ENCODE measurements around the gene GFI1.

The GFI1 gene

GRCh38 chr1:92459871-92460320 lies 26.8 kb downstream of the GFI1 start:
- no peak for DNase-seq (ENCODE audit: low spot score)
- no peak for TF ChIP-seq CTCF (IDR thresholded peaks at IDR 0.05; ENCODE audit: extremely low read depth, missing control alignments)

GRCh38 chr1:92458146-92458545 lies 28.6 kb downstream of the GFI1 start:
- no peak for TF ChIP-seq CTCF (IDR thresholded peaks at IDR 0.05; ENCODE audit: extremely low read depth, missing control alignments)

GRCh38 chr1:92447976-92448375 lies 38.7 kb downstream of the GFI1 start:
- DNase-seq (ENCODE audit: low spot score): no peak
- TF ChIP-seq CTCF (IDR thresholded peaks at IDR 0.05; ENCODE audit: extremely low read depth, missing control alignments): no peak

More at GRCh38 chr1:92458146-92458545, 28.6 kb downstream of the GFI1 start:
- DNase-seq (ENCODE audit: low spot score): no peak

GRCh38 chr1:92447033-92447681 lies 39.6 kb downstream of the GFI1 start:
- TF ChIP-seq CTCF (IDR thresholded peaks at IDR 0.05; ENCODE audit: extremely low read depth, missing control alignments): no peak
- DNase-seq (ENCODE audit: low spot score): no peak

GRCh38 chr1:92446546-92446945 lies 40.2 kb downstream of the GFI1 start:
- no peak for TF ChIP-seq CTCF (IDR thresholded peaks at IDR 0.05; ENCODE audit: extremely low read depth, missing control alignments)
- no peak for DNase-seq (ENCODE audit: low spot score)

GRCh38 chr1:92445865-92446264 lies 40.9 kb downstream of the GFI1 start:
- DNase-seq (ENCODE audit: low spot score): no peak
- no peak for TF ChIP-seq CTCF (IDR thresholded peaks at IDR 0.05; ENCODE audit: extremely low read depth, missing control alignments)

- no peak for TF ChIP-seq CTCF (IDR thresholded peaks at IDR 0.05; ENCODE audit: extremely low read depth, missing control alignments)
- no peak for DNase-seq (ENCODE audit: low spot score)
Measured at GRCh38 chr1:92444351-92444750, 42.4 kb downstream of the GFI1 start.
